ENCODE results near the gene SRC. TPM values are rescaled to one million over a fixed set of nuclear protein-coding genes. Genes with fewer than 3 reads are reported as not detected.

Gene SRC
- total and polyA plus RNA-seq, 2 of the 8 experiments (the other 6 are each of a cell fraction or from before 2014, with no cell fraction given) = 27.6 to 28.8 TPM

DNA sequence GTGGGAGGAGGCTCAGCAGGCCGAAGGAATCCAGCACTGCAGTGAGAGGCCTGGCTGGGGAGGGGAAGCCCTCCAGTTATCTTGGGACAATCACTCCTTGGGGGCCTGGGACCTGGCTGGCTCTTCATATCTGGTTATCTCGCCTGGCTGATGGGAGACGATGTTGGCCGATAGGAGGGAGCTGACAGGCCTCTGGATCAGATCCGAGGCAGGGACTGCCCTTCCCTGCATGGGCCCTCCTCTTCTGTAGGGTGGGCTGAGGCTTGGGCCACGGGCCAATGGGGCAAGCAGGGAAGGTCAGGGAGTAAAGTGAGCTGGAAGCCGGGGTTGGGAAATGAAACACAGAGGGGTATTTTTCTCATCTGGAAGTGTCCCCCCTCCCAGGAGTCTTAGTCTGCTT is 31.3 kb upstream of the SRC start:
- Histone ChIP-seq H3K4me1 (replicated peaks in 1 of 4; ENCODE audit: control insufficient read depth in 3 of 4, insufficient read depth in 4 of 4, low read length in 3 of 4) (peaks cover 2 to 7% (median 6%) of the 10 kb centered on the region in 4 experiments; a peak in 5 of 7 replicates), H4K8ac (ENCODE audit: extremely low read depth, insufficient read depth, low read length) (no peak overlapping the region), H3K23ac (ENCODE audit: insufficient read length) (no peak overlapping the region), H2AFZ (ENCODE audit: low read length) (no peak overlapping the region), H4K5ac (ENCODE audit: insufficient read length, low read depth, low read length) (no peak overlapping the region), H4K91ac (replicated peaks; ENCODE audit: insufficient read length, low read length) (no peak overlapping the region), H4K20me1 (replicated peaks in 1 of 2; ENCODE audit: control insufficient read depth in 1 of 2, insufficient read depth in 2 of 2, low read length in 2 of 2) (no peaks in the 10 kb centered on the region), H2BK5ac (ENCODE audit: low read depth, low read length) (no peak overlapping the region; the same call in 1 of the 2 replicates), H3K9ac (replicated peaks in 1 of 4; ENCODE audit: extremely low read depth in 1 of 4, low read depth in 3 of 4, low read length in 3 of 4) (no peak overlapping the region; a peak in 1 of 7 replicates), H3K4me2 (ENCODE audit: insufficient read depth in 1 of 2, low read depth in 2 of 2, low read length in 2 of 2) (no peak overlapping the region), H2BK12ac (ENCODE audit: low read depth, low read length) (no peak overlapping the region), H3K18ac (ENCODE audit: extremely low read depth, low read length) (no peak overlapping the region), H3K14ac (ENCODE audit: insufficient read length) (no peak overlapping the region), H2BK20ac (ENCODE audit: low read length) (no peak overlapping the region), H3K27me3 (replicated peaks in 1 of 4; ENCODE audit: control insufficient read depth in 3 of 4, extremely low read depth in 1 of 4, insufficient read depth in 3 of 4, low read length in 3 of 4) (no peaks in the 10 kb centered on the region), H3K4me3 (ENCODE audit: extremely low read depth in 1 of 4, insufficient read depth in 2 of 4, low read depth in 3 of 4, low read length in 4 of 4) (no peak overlapping the region), H3K9me3 (ENCODE audit: insufficient read depth in 2 of 2, low read depth in 1 of 2, low read length in 1 of 2) (no peaks in the 10 kb centered on the region), H2BK15ac (ENCODE audit: low read length) (no peak overlapping the region), H2AK5ac (ENCODE audit: low read depth, low read length) (no peak overlapping the region), H3K79me2 (ENCODE audit: control insufficient read depth in 1 of 2, insufficient read depth in 2 of 2, low read length in 2 of 2) (no peaks in the 10 kb centered on the region), H3K27ac (ENCODE audit: low read depth, low read length) (no peak overlapping the region), H3K4ac (replicated peaks; ENCODE audit: insufficient read length, low read depth, low read length) (no peak overlapping the region), H3K79me1 (ENCODE audit: low read depth, low read length) (peaks cover 9% of the 10 kb centered on the region; the same call in 1 of the 2 replicates), H3K56ac (replicated peaks; ENCODE audit: insufficient read length, low read depth, low read length) (no peak overlapping the region), H2BK120ac (replicated peaks; ENCODE audit: low read depth, low read length) (no peak overlapping the region), H3K23me2 (ENCODE audit: low read depth, low read length) (no peaks in the 10 kb centered on the region), H3K36me3 (ENCODE audit: control insufficient read depth in 2 of 4, insufficient read depth in 4 of 4, low read length in 3 of 4) (peaks cover 0 to 8% (median 2%) of the 10 kb centered on the region in 4 experiments; a peak in 3 of 8 replicates)
- POLR2A ChIA-PET (ENCODE audit: partially characterized antibody) = interaction anchor here (1.1 to 2.7 kb wide), 4 partner anchors 11 to 82 kb away, joined by 3 to 6 read pairs (median 4); partner anchors contain the start of gene MANBAL
- DNase-seq (ENCODE audit: low read depth in 1 of 2, low spot score in 2 of 2) (no peak), FAIRE-seq (no peak)
- TF ChIP-seq, protein P1, sequence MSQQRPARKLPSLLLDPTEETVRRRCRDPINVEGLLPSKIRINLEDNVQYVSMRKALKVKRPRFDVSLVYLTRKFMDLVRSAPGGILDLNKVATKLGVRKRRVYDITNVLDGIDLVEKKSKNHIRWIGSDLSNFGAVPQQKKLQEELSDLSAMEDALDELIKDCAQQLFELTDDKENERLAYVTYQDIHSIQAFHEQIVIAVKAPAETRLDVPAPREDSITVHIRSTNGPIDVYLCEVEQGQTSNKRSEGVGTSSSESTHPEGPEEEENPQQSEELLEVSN (IDR thresholded peaks at IDR 0.05) = no peak
- TF ChIP-seq CBX8 (IDR thresholded peaks at IDR 0.05; ENCODE audit: borderline replicate concordance, low read depth, low read length) = no peak
- no peak for TF ChIP-seq POLR2A (IDR thresholded peaks at IDR 0.05; ENCODE audit: control extremely low read depth in 1 of 2, low read depth in 2 of 2, low read length in 2 of 2)
- no peak for TF ChIP-seq KDM1A (IDR thresholded peaks at IDR 0.05; ENCODE audit: borderline replicate concordance, low read length)
- no peak for TF ChIP-seq JUN (IDR thresholded peaks at IDR 0.05; ENCODE audit: low read depth, low read length)
- 89% methylated on average over 7 of the region's 7 CpGs; no CpG with 5 or more reads in 1 of the 2 experiments for WGBS, 2 experiments (ENCODE audit: extremely low coverage in 1 of 2, insufficient coverage in 1 of 2, insufficient read length in 1 of 2, insufficient replicate concordance in 2 of 2, low coverage in 1 of 2, low lambda C conversion rate in 2 of 2, missing lambda C conversion rate in 1 of 2)
- CTCF ChIA-PET (ENCODE audit: partially characterized antibody) = interaction anchor here (0.6 to 3.6 kb wide), 7 partner anchors 8 to 71 kb away, joined by 3 to 14 read pairs (median 6); no protein-coding TSS in a partner anchor

Measured in H1 (cell line).